ENCODE data around the gene ATAD2B. TPM values are rescaled to one million over a fixed set of nuclear protein-coding genes. Genes with fewer than 3 reads are reported as not detected.

ATAD2B gene
- total RNA-seq, 4 donors from 2014 or later, result 39.0 to 56.9 (median 45.2) TPM

- Histone ChIP-seq H3K27me3 (no peaks in the 10 kb centered on the region), H3K9me3 (no peaks in the 10 kb centered on the region), H3K4me3 (no peak overlapping the region), H3K4me1 (peaks cover 0 to 22% (median 2%) of the 10 kb centered on the region in 4 donors), H3K27ac (no peak overlapping the region), H3K36me3 (peaks cover 0 to 37% (median 0%) of the 10 kb centered on the region in 3 donors)
- DNase-seq (ENCODE audit: low spot score in 2 of 2), result no peak
- TF ChIP-seq CTCF (IDR thresholded peaks at IDR 0.05), result no peak
- TF ChIP-seq EP300 (IDR thresholded peaks at IDR 0.05), result no peak
- no peak for TF ChIP-seq POLR2A (IDR thresholded peaks at IDR 0.05)
- WGBS, 2 donors, result 84 to 88% methylated on average over 7 of the region's 7 CpGs
Observed at GRCh38 chr2:23756593-23757292, 170.2 kb downstream of the ATAD2B start.

DNA sequence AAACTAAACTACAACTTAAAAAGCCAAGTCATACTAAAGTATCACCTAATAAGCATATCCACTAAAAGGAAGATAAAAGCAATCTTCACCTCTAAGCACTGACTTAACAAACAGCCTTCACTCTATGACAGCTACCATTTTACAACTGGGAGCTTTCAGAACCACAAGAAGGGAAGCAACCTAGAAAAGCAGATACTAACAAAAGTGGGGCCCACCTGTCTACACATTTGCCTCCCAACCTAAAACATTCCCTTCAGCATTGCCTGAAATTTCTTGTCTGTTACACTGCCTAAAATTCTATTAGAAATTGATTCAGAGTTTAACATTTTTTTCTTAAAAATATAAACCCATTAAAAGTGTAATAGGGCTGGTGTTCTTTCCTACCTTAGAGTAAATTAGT is 172.0 kb downstream of the ATAD2B start:
- Histone ChIP-seq H3K4me3 (no peak overlapping the region), H3K9me3 (no peaks in the 10 kb centered on the region), H3K27me3 (no peaks in the 10 kb centered on the region), H3K36me3 (peaks cover 0 to 54% (median 0%) of the 10 kb centered on the region in 3 donors), H3K27ac (no peak overlapping the region), H3K4me1 (peaks cover 0 to 6% (median 0%) of the 10 kb centered on the region in 4 donors)
- no peak for DNase-seq (ENCODE audit: low spot score in 2 of 2)
- TF ChIP-seq CTCF (IDR thresholded peaks at IDR 0.05), result no peak
- no peak for TF ChIP-seq POLR2A (IDR thresholded peaks at IDR 0.05)
- no peak for TF ChIP-seq EP300 (IDR thresholded peaks at IDR 0.05)

- Histone ChIP-seq H3K9me3 (no peaks in the 10 kb centered on the region), H3K4me1 (peaks cover 0 to 5% (median 0%) of the 10 kb centered on the region in 4 donors), H3K4me3 (no peak overlapping the region), H3K27me3 (no peaks in the 10 kb centered on the region), H3K36me3 (peaks cover 0 to 54% (median 0%) of the 10 kb centered on the region in 3 donors), H3K27ac (no peak overlapping the region)
- 92 to 95% methylated on average over 4 of the region's 4 CpGs for WGBS, 2 donors
- TF ChIP-seq POLR2A (IDR thresholded peaks at IDR 0.05), result no peak
- no peak for TF ChIP-seq EP300 (IDR thresholded peaks at IDR 0.05)
- TF ChIP-seq CTCF (IDR thresholded peaks at IDR 0.05), result no peak
- no peak for DNase-seq (ENCODE audit: low spot score in 2 of 2)
Observed at GRCh38 chr2:23753291-23754010, 173.5 kb downstream of the ATAD2B start.

DNA sequence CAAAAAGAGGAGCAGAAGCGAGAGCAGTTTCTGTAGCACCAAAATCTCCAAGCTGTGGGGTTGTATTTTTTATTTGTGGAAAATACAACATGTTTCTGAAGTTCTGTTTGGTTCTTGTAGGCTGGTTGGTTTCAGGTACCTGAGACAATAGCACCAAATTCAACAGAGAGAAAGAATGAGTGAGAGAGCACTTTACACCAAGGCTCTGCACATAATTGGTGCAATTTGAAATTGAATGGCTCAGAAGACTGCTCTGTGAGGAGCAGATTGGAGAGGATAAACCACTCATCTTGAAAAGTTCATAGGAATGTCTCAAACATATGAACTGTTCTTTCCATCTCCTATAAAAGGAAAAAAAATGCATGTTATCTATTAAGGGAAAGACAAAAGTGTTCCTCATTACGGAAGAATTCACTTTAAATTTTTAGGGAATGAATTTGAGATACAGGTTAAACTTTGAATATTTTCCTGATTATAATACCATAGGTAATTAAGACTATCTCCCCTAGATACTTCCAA is 175.1 kb downstream of the ATAD2B start:
- Histone ChIP-seq H3K27me3 (no peaks in the 10 kb centered on the region), H3K9me3 (no peaks in the 10 kb centered on the region), H3K27ac (no peak overlapping the region), H3K4me1 (no peaks in the 10 kb centered on the region), H3K4me3 (no peak overlapping the region), H3K36me3 (peaks cover 0 to 44% (median 0%) of the 10 kb centered on the region in 3 donors)
- WGBS, 2 donors, result 96 to 99% methylated on average over 2 of the region's 2 CpGs
- TF ChIP-seq EP300 (IDR thresholded peaks at IDR 0.05) (no peak), POLR2A (IDR thresholded peaks at IDR 0.05) (no peak), CTCF (IDR thresholded peaks at IDR 0.05) (no peak)
- no peak for DNase-seq (ENCODE audit: low spot score in 2 of 2)
